Natural killer cell treated with Interleukin-12 subunit alpha and Interleukin-12 subunit beta and Interleukin-15 and Interleukin-18, amount 100 ng/mL, for 72 hours (primary cell): ENCODE results near the gene LYSMD3. TPM values are rescaled to one million over a fixed set of nuclear protein-coding genes. Genes with fewer than 3 reads are reported as not detected.

Experiments
- ATAC-seq, 2 donors: fragments of 150-1000 bp; cut with Tn5 transposase in 1 of 2; sonication (Bioruptor Pico), chemical (Tn5 transposase) in 1 of 2; 2 replicates each; pipeline ENCODE4 v1.10.0; 2021
- DNase-seq: peaks from one replicate; pipeline ENCODE4 v3.0.0; 2022; ENCODE audit warnings: low spot score
- H3K27ac Mint-ChIP-seq, 2 donors: 1 replicate in 1 of 2; 2 replicates in 1 of 2; pipeline ENCODE4 v1.8.0; 2022; ENCODE audit warnings: mixed read lengths in 2 of 2, mild to moderate bottlenecking in 1 of 2, moderate library complexity in 1 of 2
- H3K27me3 Mint-ChIP-seq, 2 donors: 1 replicate in 1 of 2; 2 replicates in 1 of 2; pipeline ENCODE4 v1.8.0; 2022; ENCODE audit warnings: mixed read lengths in 2 of 2
- H3K36me3 Mint-ChIP-seq: one replicate; pipeline ENCODE4 v1.8.0; 2022; ENCODE audit warnings: mixed read lengths
- H3K4me1 Mint-ChIP-seq, 2 donors: 1 replicate in 1 of 2; 2 replicates in 1 of 2; pipeline ENCODE4 v1.8.0; 2022; ENCODE audit warnings: low read depth in 2 of 2, mixed read lengths in 2 of 2, mild to moderate bottlenecking in 1 of 2
- H3K4me3 Mint-ChIP-seq: one replicate; pipeline ENCODE4 v1.8.0; 2022; ENCODE audit warnings: mixed read lengths
- H3K9me3 Mint-ChIP-seq: 2 replicates; pipeline ENCODE4 v1.8.0; 2022; ENCODE audit warnings: mixed read lengths
- total RNA-seq, 2 donors: library from RNA; stranded (reverse); gene quantifications; one replicate each; pipeline ENCODE4 v1.2.3, GENCODE V29; 2022

The LYSMD3 gene
- total RNA-seq, 2 donors from 2014 or later, result 16.2 to 24.4 TPM

DNA sequence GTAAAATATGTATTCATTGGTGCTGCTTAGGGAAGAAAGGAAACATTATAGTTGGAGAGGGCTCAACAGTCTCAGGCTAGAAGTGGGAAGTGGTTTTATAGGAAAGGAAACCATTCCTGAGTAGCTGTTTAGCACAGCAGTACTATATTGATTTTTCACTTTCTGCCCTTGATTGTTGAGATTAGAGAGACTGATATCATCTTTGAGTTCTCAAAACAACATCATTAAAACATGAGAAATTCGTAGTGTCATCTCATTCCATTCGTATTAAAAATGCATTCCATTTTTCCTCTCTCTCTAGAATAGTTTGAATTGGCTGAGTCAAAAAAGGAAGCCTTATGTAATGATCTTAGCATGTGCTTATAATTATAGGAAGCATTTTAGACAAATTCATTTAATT lies 40.6 kb downstream of the LYSMD3 start:
- DNase-seq (no peak), ATAC-seq (no peak)
- no peak overlapping the region for H3K27ac Mint-ChIP-seq
- H3K36me3 Mint-ChIP-seq, result no peaks in the 10 kb centered on the region
- no peak overlapping the region for H3K4me3 Mint-ChIP-seq
- H3K9me3 Mint-ChIP-seq, result no peaks in the 10 kb centered on the region
- H3K4me1 Mint-ChIP-seq, result no peaks in the 10 kb centered on the region
- H3K27me3 Mint-ChIP-seq, result no peaks in the 10 kb centered on the region

DNA sequence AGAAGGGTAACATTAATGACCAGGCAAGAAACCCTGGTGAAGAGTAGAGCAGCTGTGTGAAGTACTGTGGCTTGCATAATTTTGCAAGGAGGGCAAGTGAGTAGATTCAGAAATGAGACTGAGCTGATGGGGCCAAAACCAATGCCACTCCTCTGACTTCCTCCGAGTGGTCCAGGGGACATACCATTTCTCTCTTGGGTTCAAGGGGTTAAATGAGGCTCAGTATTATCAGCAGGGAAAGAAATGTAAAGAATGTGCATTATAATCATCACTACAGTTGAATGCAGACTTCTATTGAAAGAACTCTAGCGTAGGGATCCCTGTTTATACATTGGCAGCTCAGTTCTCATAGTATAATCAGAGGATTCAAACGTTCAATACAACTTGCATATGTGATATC lies 44.8 kb downstream of the LYSMD3 start:
- no peaks in the 10 kb centered on the region for H3K4me1 Mint-ChIP-seq
- no peaks in the 10 kb centered on the region for H3K27me3 Mint-ChIP-seq
- DNase-seq, result no peak
- H3K27ac Mint-ChIP-seq, result no peak overlapping the region
- no peak for ATAC-seq
- no peaks in the 10 kb centered on the region for H3K36me3 Mint-ChIP-seq
- no peak overlapping the region for H3K4me3 Mint-ChIP-seq
- H3K9me3 Mint-ChIP-seq, result no peaks in the 10 kb centered on the region

DNA sequence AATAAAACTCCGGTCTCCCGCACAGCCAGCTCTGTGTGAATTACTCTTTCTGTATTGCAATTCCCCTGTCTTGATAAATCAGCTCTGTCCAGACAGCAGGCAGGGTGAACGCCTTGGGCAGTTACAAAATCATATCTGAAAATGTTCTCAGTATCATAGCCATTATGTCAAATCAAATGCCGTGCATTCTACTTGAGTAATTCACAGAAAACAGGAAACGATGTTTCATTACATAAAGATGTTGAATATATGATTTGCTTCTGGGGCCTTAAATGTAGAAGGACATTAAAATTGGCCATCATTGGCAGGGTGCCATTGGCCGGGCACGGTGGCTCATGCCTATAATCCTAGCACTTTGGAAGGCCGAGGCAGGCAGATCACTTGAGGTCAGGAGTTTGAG lies 46.2 kb downstream of the LYSMD3 start:
- no peak for DNase-seq
- H3K4me1 Mint-ChIP-seq, result no peaks in the 10 kb centered on the region
- no peak for ATAC-seq
- H3K4me3 Mint-ChIP-seq, result no peak overlapping the region
- no peak overlapping the region for H3K27ac Mint-ChIP-seq
- no peaks in the 10 kb centered on the region for H3K9me3 Mint-ChIP-seq
- no peaks in the 10 kb centered on the region for H3K36me3 Mint-ChIP-seq
- H3K27me3 Mint-ChIP-seq, result no peaks in the 10 kb centered on the region

DNA sequence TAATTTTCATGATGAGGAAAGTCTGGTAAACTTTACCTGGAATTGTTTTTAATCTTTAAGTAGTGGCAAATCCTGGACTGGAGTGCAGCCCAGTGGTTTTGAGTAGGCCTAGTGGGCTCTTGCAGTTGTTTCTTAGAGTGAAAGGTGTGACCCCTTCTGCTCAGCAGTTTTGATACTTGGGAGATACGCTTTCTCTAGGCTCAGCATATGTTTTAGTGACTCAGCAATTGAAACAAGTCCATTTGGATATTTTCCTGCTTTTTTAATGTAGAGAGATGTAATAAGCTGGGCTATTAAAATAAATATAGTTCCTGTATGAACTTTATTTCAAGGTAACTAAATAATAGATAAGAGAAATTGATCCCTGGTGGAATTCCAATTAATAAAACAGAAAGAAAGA lies 48.7 kb downstream of the LYSMD3 start:
- no peak for DNase-seq
- H3K4me3 Mint-ChIP-seq, result no peak overlapping the region
- no peaks in the 10 kb centered on the region for H3K9me3 Mint-ChIP-seq
- no peak for ATAC-seq
- H3K36me3 Mint-ChIP-seq, result no peaks in the 10 kb centered on the region
- H3K27me3 Mint-ChIP-seq, result no peaks in the 10 kb centered on the region
- no peak overlapping the region for H3K27ac Mint-ChIP-seq
- H3K4me1 Mint-ChIP-seq, result peaks cover 5 to 6% of the 10 kb centered on the region in 2 donors

DNA sequence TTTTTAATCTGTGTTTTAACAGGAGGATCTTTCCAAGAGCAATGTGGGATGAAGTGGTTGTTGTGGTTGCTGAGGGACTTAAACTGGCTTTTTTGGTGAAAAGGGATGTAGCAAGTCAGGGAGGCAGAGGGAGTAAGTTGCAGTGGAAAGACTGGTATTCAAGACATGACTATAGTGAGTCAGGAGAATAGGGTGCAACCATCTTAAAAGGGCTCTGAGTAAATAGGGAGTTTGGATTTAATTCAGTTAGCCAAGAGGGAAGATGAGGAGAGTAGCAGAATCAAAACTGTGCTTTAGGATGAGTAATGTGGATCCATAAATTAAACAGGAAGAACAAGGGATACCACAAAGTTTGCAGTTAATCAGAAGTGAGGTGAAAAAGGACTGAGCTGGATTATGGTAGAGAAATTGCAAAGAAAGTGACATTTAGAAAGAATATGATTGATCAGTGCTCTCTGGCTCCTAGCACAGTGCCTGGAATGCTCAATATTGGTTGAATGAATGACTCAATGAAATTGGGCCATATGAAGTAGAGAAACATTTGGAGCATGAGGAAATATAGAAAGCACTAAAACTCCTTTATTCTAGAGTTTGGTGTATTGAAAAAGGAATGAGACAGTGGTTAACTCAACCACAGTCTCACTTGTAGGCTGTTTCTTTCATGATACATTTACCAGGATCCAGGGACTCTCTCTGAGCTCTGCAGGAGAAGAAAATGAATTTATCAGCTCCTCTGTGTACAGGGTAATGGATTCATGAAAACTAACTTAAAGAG lies 49.6 kb downstream of the LYSMD3 start:
- ATAC-seq (no peak), DNase-seq (no peak)
- Mint-ChIP-seq H3K9me3 (no peaks in the 10 kb centered on the region), H3K4me1 (peaks cover 8 to 15% of the 10 kb centered on the region in 2 donors), H3K36me3 (no peaks in the 10 kb centered on the region), H3K27me3 (no peaks in the 10 kb centered on the region), H3K4me3 (no peak overlapping the region), H3K27ac (no peak overlapping the region)

DNA sequence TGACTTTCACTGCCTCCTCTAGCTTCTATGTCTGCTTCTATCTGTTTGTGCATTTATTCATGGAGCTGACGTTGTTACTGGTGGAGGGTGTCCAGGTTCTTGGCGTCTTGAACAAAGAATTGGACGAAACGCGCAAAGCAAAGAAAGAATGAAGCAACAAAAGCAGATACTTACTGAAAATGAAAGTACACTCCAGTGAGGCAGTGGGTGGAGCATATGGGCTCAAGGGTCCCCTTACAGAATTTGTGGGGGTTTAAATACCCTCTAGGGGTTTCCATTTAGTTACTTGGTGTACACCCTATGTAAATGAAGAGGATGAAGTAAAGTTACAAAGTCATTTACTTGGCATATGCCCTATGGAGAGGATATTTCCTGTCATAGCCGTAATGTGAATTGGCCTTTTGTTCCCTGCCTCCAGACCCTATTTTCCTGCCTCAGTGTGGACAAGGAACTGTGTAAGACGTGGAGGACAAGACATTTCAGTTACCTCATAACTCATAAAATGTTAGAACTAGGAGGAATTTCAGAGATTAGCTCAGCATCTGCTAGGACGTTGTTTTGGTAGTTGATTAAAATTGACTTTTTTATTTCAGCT lies 51.7 kb downstream of the LYSMD3 start:
- ATAC-seq (no peak), DNase-seq (no peak)
- Mint-ChIP-seq H3K9me3 (no peaks in the 10 kb centered on the region), H3K4me1 (peaks cover 22 to 23% of the 10 kb centered on the region in 2 donors), H3K27me3 (no peaks in the 10 kb centered on the region), H3K27ac (no peak overlapping the region), H3K36me3 (no peaks in the 10 kb centered on the region), H3K4me3 (no peak overlapping the region)

DNA sequence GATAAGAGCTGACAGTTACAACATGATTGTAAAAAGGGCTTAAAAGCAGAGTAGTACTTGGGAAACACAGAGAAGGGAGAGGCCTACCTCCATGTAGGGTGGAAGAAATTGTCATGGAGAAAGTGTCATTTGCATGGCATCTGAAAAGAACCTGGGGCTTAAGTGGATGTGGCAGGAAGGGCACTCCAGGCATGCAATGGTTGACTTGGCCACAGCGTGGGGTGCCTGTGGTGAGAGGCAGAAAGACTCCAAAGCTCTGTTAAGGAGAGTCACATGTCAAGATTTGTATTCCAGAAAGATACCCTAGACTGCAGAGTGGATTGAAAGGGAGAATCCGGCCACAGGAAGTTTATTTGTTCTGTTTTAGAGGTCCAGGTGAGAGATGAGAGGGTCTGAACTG lies 52.3 kb downstream of the LYSMD3 start:
- no peaks in the 10 kb centered on the region for H3K36me3 Mint-ChIP-seq
- H3K4me1 Mint-ChIP-seq, result peaks cover 22 to 24% of the 10 kb centered on the region in 2 donors
- H3K27me3 Mint-ChIP-seq, result no peaks in the 10 kb centered on the region
- H3K4me3 Mint-ChIP-seq, result no peak overlapping the region
- ATAC-seq (no peak), DNase-seq (no peak)
- H3K27ac Mint-ChIP-seq, result no peak overlapping the region
- no peaks in the 10 kb centered on the region for H3K9me3 Mint-ChIP-seq

DNA sequence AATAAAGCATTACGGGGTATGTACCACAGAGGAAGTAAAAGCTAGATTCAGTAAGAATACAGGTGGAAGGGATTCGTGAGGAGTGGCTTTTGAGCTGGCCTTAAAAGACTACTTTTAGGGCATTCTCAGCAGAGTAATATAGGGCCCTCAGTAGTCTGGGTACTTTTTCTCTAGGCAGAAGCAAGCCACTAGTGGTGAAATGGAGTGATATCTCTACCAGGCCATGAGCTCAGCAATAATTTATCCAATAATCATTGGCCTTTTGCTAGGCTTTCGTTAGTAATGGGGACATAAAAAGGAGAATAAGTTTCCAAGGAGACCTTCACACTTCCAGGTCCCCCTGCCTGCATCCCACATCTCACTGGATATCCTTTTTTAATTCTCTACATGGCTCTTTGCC lies 53.0 kb downstream of the LYSMD3 start:
- no peaks in the 10 kb centered on the region for H3K36me3 Mint-ChIP-seq
- no peaks in the 10 kb centered on the region for H3K27me3 Mint-ChIP-seq
- peaks cover 22 to 24% of the 10 kb centered on the region in 2 donors for H3K4me1 Mint-ChIP-seq
- no peak overlapping the region for H3K27ac Mint-ChIP-seq
- DNase-seq (no peak), ATAC-seq (no peak)
- H3K4me3 Mint-ChIP-seq, result no peak overlapping the region
- H3K9me3 Mint-ChIP-seq, result no peaks in the 10 kb centered on the region

DNA sequence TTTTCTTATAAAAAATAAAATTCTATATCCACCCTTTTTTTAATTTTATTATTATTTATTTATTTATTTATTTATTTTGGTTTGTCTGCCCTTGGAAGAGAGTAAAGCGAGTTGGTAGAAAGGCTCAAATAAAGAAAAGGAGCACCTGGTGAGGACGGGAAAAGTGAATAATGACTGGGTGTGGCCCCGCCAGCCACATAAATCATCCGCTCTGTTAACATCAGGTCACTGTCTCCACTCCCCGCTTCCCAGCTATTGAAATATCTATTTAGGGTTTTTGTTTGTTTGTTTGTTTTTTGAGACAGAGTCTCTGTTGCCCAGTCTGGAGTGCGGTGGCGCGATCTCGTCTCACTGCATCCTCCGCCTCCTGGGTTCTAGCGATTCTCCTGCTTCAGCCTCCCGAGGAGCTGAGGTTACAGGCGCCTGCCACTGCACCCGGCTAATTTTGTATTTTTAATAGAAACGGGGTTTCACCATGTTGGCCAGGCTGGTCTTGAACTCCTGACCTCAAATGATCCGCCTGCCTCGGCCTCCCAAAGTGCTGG lies 53.9 kb downstream of the LYSMD3 start:
- Mint-ChIP-seq H3K4me1 (peaks cover 27 to 33% of the 10 kb centered on the region in 2 donors), H3K36me3 (no peaks in the 10 kb centered on the region), H3K9me3 (no peaks in the 10 kb centered on the region), H3K27me3 (no peaks in the 10 kb centered on the region), H3K4me3 (peak overlapping the region; percentile 94), H3K27ac (peak overlapping the region in 1 of 2 donors; percentile 84)
- ATAC-seq (no peak), DNase-seq (no peak)

DNA sequence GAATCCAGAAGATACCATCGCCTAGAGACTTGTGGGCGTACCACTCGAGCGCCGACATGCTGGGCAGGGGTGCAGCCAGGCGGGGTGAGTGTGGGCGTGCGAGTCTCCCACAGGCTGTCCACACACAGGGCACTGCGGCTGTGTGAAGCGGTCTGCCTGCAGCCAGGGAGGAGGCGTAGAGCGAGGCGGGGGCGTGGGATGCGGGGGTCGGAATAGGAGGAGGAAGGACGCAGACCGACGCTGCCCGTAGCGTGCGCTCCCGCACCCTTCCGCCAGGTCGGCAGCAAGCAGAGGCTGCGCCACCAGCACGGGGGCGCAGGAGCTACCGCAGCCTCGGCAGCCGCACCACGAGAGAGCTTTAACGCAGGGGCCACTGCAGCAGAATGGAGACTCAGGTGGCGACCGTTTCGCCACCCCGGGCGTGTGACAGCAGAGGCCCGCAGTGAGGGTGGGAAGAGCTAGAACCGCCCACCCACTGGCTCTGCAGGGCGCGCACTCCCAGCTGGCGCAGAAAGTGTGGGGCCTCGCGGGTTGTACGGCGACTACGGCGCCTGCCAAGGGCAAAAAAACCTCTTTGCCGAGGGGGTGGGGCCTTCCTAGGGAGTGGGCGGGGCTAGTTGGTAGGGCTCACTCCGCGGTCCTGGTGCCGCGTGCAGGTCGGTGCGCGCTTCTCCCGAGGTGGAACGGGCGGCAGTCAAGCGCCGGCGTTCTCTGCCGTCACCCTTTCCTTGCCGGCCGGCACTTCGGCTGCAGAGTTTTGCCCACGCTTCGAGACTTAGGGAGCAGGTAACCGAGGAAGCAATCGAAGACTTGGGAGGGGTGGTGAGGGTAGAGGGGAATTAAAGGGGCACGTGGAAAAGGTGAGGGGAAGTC lies 54.9 kb downstream of the LYSMD3 start, which contains the start of the genes MBLAC2 and POLR3G:
MBLAC2 (minus strand) TSS at position 537 of the 873 bp plus-strand sequence; CDS start at position 58, 479 bp downstream.
POLR3G (plus strand) TSS at position 630 of the 873 bp plus-strand sequence. CDS start 10,704 bp downstream, outside the sequence.
- ATAC-seq (peak; percentile 94 to 97), DNase-seq (peak; percentile 93)
- peak within 1 kb of the TSS; percentile 84 for H3K27ac Mint-ChIP-seq

DNA sequence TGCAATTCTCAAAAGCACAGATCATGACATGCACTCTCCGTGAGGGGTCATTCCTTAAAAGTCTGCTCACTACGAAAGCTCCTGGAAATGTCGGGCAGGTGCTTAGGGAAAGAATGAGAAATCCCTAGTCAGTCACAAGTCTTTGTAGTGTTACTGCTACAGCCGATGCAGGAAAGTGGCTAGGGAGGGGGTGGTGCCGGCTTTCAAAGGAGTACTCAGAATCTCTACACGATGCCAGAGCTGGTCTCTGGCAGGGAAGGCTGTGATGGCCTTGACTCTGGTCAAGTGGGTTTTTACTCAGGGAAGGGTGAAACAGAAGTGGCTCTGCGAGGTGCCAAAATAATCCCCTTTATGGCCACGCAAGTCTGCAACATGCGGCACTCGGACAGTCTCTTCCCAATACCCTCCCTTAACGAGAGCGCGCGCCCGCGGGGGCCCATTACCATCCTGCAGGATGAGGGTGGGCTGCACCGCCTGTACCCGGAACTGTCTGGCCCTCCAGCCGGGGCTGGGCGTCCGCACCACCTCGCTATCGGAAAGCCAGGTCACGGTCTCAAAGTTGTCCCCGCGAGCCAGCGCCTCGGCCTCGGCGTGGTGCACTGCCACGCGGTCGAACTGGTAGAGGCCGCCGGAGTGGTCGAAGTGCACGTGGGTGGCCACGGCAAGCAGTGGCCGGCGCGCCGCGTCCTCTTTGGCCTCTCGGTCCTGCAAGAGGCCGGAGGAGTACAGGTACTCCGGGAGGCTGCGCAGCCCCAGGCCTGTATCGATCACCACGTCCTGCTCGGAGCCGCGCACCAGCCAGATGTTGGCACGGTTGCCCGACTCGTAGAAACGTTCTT lies 55.8 kb downstream of the LYSMD3 start:
- Mint-ChIP-seq H3K4me1 (peaks cover 27 to 34% of the 10 kb centered on the region in 2 donors), H3K4me3 (peak overlapping the region; percentile 94), H3K27me3 (no peaks in the 10 kb centered on the region)

More for the DNA sequence above, 54.9 kb downstream of the LYSMD3 start, which contains the start of the genes MBLAC2 and POLR3G:
- Mint-ChIP-seq H3K4me3 (peak within 1 kb of the TSS; percentile 94), H3K9me3 (no peaks in the 10 kb centered on the region), H3K4me1 (peaks cover 27 to 34% of the 10 kb centered on the region in 2 donors), H3K27me3 (no peaks in the 10 kb centered on the region), H3K36me3 (no peaks in the 10 kb centered on the region)

DNA sequence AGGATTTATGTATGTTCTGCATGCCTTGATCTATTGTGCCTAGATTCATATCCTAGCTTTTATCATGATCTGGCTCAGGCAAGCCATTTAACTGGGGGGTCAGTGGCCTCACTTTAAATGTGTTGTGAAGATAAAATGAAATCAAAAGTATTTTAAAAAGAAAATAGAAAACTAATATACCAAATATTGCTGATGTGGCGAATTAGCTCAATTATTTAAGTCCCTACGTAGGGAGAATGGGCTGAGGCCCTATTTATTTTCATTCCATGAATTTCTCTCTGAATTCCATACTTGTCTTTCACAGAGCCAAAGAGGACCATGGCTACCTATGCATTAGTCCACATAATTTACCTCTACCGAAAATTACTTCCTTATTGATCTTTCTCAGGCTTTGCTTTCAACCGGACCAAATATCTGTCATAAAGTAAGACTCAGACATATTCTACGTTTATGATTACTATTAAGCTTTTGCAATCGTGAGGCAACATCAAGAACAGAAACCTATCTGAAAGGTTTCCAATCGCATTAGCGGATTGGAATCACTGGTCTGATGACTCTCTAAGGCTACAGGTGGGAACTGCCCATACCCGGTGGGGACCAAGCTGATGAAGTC lies 56.5 kb downstream of the LYSMD3 start:
- DNase-seq, result no peak
- peaks cover 27 to 34% of the 10 kb centered on the region in 2 donors for H3K4me1 Mint-ChIP-seq

More for the DNA sequence above, 55.8 kb downstream of the LYSMD3 start:
- peak overlapping the region; percentile 84 for H3K27ac Mint-ChIP-seq
- ATAC-seq (peak in 1 of 2 donors; percentile 15), DNase-seq (peak; percentile 59)
- H3K9me3 Mint-ChIP-seq, result no peaks in the 10 kb centered on the region
- peaks cover 5% of the 10 kb centered on the region for H3K36me3 Mint-ChIP-seq

More for the DNA sequence above, 56.5 kb downstream of the LYSMD3 start:
- Mint-ChIP-seq H3K9me3 (no peaks in the 10 kb centered on the region), H3K27ac (peak overlapping the region; percentile 84), H3K36me3 (peaks cover 13% of the 10 kb centered on the region), H3K27me3 (no peaks in the 10 kb centered on the region), H3K4me3 (peak overlapping the region; percentile 94)
- ATAC-seq, result no peak
